Activated effector memory CD4-positive, alpha-beta T cell treated with Interleukin-2 at 50 U/mL for 16 hours (primary cell): ENCODE results near the gene PSD4.
A peak's percentile ranks its signal among the peaks of the same experiment; 100 is the strongest.

Source experiments
- DNase-seq: peaks from one replicate; pipeline ENCODE4 v3.0.0-alpha.2; 2020

PSD4 gene

GRCh38 chr2:113240915-113241911 lies 67.4 kb downstream of the PSD4 start:
- no peak for DNase-seq

GRCh38 chr2:113242327-113242726 lies 68.6 kb downstream of the PSD4 start:
- no peak for DNase-seq

GRCh38 chr2:113245276-113245711 lies 71.5 kb downstream of the PSD4 start:
- no peak for DNase-seq

GRCh38 chr2:113246606-113247005 lies 72.8 kb downstream of the PSD4 start:
- no peak for DNase-seq

GRCh38 chr2:113248997-113249770 lies 75.4 kb downstream of the PSD4 start:
- DNase-seq = peak; percentile 69

GRCh38 chr2:113251118-113251517 lies 77.3 kb downstream of the PSD4 start:
- peak; percentile 39 for DNase-seq

- no peak for DNase-seq
Measured at GRCh38 chr2:113252047-113252590, 78.3 kb downstream of the PSD4 start.

GRCh38 chr2:113253453-113253852 lies 79.7 kb downstream of the PSD4 start:
- DNase-seq = no peak

GRCh38 chr2:113255140-113256070 lies 81.6 kb downstream of the PSD4 start:
- DNase-seq = no peak

- no peak for DNase-seq
Measured at GRCh38 chr2:113257516-113258264, 83.9 kb downstream of the PSD4 start.

- DNase-seq = no peak
Measured at GRCh38 chr2:113258471-113259147, 84.8 kb downstream of the PSD4 start.
